ENCODE data around the gene TMEM51. TPM values are rescaled to one million over a fixed set of nuclear protein-coding genes. Genes with fewer than 3 reads are reported as not detected.

TMEM51 gene
- total RNA-seq, 1 experiment from 2014 or later, result 47.6 TPM

- TF ChIP-seq CTCF (IDR thresholded peaks at IDR 0.05; ENCODE audit: unreplicated experiment), result no peak
- Mint-ChIP-seq H3K27me3 (ENCODE audit: unreplicated experiment) (no peaks in the 10 kb centered on the region), H3K9me3 (ENCODE audit: low read depth, unreplicated experiment) (no peaks in the 10 kb centered on the region), H3K4me3 (ENCODE audit: low read depth, unreplicated experiment) (no peak overlapping the region), H3K36me3 (ENCODE audit: insufficient read depth, unreplicated experiment) (peaks cover 22% of the 10 kb centered on the region), H3K27ac (ENCODE audit: unreplicated experiment) (peak overlapping the region; percentile 42), H3K4me1 (ENCODE audit: low read depth, unreplicated experiment) (no peaks in the 10 kb centered on the region)
- no TSS peak for BruUV-seq (replicated peaks)
- intact Hi-C loops (cut with micrococcal nuclease; ENCODE audit: unreplicated experiment), result no loop called here
- DNase-seq, result no peak
- CTCF ChIA-PET, result no interaction called here
Measured at GRCh38 chr1:15224259-15224869, 70.8 kb downstream of the TMEM51 start.

DNA sequence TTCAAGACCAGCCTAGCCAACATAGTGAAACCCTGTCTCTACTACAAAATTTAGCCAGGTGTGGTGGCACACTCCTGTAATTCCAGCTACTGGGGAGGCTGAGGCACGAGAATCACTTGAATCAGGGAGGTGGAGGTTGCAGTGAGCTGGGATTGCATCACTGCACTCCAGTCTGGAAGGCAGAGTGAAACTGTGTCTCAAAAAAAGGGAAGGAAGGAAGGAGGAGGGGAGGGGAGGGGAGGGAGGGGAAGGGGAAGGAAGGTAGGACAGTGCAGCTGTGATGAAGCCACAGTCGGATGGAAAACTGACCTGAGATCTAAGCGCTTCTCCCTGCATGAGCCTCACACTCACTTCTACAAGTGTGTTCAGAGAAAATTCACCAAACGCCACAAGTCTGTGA, 71.4 kb downstream of the TMEM51 start:
- BruUV-seq (replicated peaks), result no TSS peak
- Mint-ChIP-seq H3K36me3 (ENCODE audit: insufficient read depth, unreplicated experiment) (peaks cover 22% of the 10 kb centered on the region), H3K27ac (ENCODE audit: unreplicated experiment) (peak overlapping the region; percentile 42), H3K4me1 (ENCODE audit: low read depth, unreplicated experiment) (peaks cover 5% of the 10 kb centered on the region), H3K27me3 (ENCODE audit: unreplicated experiment) (no peaks in the 10 kb centered on the region), H3K4me3 (ENCODE audit: low read depth, unreplicated experiment) (no peak overlapping the region), H3K9me3 (ENCODE audit: low read depth, unreplicated experiment) (no peaks in the 10 kb centered on the region)
- no peak for TF ChIP-seq CTCF (IDR thresholded peaks at IDR 0.05; ENCODE audit: unreplicated experiment)
- CTCF ChIA-PET, result no interaction called here
- intact Hi-C loops (cut with micrococcal nuclease; ENCODE audit: unreplicated experiment), result no loop called here
- no peak for DNase-seq

- no peak overlapping the region for H3K4me3 Mint-ChIP-seq (ENCODE audit: low read depth, unreplicated experiment)
- intact Hi-C loops (cut with micrococcal nuclease; ENCODE audit: unreplicated experiment), result no loop called here
- peaks cover 9% of the 10 kb centered on the region for H3K4me1 Mint-ChIP-seq (ENCODE audit: low read depth, unreplicated experiment)
- no peaks in the 10 kb centered on the region for H3K9me3 Mint-ChIP-seq (ENCODE audit: low read depth, unreplicated experiment)
- H3K27ac Mint-ChIP-seq (ENCODE audit: unreplicated experiment), result no peak overlapping the region
- TF ChIP-seq CTCF (IDR thresholded peaks at IDR 0.05; ENCODE audit: unreplicated experiment), result no peak
- no peaks in the 10 kb centered on the region for H3K27me3 Mint-ChIP-seq (ENCODE audit: unreplicated experiment)
- CTCF ChIA-PET, result interaction anchor here (0.7 kb wide), 1 partner anchor 10 kb away, joined by 3 read pairs; no protein-coding TSS in a partner anchor
- H3K36me3 Mint-ChIP-seq (ENCODE audit: insufficient read depth, unreplicated experiment), result peaks cover 22% of the 10 kb centered on the region
- DNase-seq, result no peak
- no TSS peak for BruUV-seq (replicated peaks)
Measured at GRCh38 chr1:15225461-15225860, 71.9 kb downstream of the TMEM51 start.

DNA sequence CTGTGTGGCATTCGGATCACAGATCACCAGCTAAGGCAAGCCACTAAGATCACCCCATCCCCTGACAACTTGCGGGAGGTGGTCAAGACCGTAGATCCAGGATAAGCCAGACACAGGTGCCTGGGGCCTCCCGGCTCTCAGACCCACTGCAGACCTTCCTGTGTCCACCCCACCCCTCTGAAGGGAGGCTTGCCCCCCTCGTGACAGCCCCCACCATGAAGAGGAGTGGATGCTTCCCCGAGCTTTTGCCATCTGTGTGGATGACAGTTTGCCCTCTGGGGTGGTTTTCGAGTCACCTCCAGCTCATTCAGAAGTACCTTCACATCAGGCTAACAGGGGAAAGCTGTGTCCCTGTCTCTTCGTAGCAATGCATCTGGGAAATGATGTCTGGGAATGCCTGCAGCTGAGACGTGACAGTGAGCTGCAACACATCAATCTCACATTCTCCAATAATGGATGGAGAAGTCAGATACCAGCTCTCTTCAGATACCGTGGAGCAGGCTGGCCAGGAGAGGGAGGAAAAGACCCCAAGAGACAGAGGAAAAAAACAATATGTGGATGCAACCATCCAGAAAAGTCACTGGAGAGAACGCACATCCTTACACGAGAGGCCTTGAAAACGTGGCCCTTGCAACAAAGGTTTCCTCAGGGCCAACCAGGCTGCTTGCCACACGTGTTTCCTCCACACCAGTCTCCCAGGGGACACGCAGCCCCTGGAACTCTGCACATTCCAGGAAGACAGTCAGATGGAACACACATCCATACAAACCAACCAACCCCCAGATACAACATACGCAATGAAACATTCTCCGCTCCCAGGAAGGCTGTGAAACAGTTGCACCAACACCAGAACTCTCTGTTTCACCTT, 73.1 kb downstream of the TMEM51 start:
- Mint-ChIP-seq H3K4me3 (ENCODE audit: low read depth, unreplicated experiment) (no peak overlapping the region), H3K27ac (ENCODE audit: unreplicated experiment) (no peak overlapping the region), H3K4me1 (ENCODE audit: low read depth, unreplicated experiment) (peaks cover 9% of the 10 kb centered on the region), H3K36me3 (ENCODE audit: insufficient read depth, unreplicated experiment) (peaks cover 16% of the 10 kb centered on the region), H3K9me3 (ENCODE audit: low read depth, unreplicated experiment) (no peaks in the 10 kb centered on the region), H3K27me3 (ENCODE audit: unreplicated experiment) (no peaks in the 10 kb centered on the region)
- DNase-seq, result no peak
- CTCF ChIA-PET, result no interaction called here
- intact Hi-C loops (cut with micrococcal nuclease; ENCODE audit: unreplicated experiment), result no loop called here
- BruUV-seq (replicated peaks), result no TSS peak
- no peak for TF ChIP-seq CTCF (IDR thresholded peaks at IDR 0.05; ENCODE audit: unreplicated experiment)

Data from Calu3 (cell line).